Spleen (tissue), 7 donors: Measurements from ENCODE around the gene ITGBL1.

ENCODE experiments used
- CTCF ChIP-seq, 11 experiments: fragments of 200-600 bp in 7 of 11; fragments of 450-650 bp in 4 of 11; sonication (generic) in 4 of 11; IDR thresholded peaks in 8 of 11; conservative IDR thresholded peaks in 3 of 11; 1 replicate in 7 of 11; 2 replicates in 4 of 11; pipeline versions ENCODE4 v1.4.0 to v1.8.0; 2016 to 2021; ENCODE audit warnings: antibody characterized with exemption in 11 of 11, inconsistent platforms in 4 of 11, mild to moderate bottlenecking in 1 of 11
- POLR2A ChIP-seq, 3 donors: fragments of 450-650 bp; IDR thresholded peaks; one replicate each; pipeline ENCODE4 v1.5.1; 2017; ENCODE audit warnings: antibody characterized with exemption in 3 of 3, mild to moderate bottlenecking in 1 of 3
- POLR2AphosphoS5 ChIP-seq, 3 donors: sonication (generic); formaldehyde crosslinking; IDR thresholded peaks; one replicate each; pipeline ENCODE4 v1.5.1; 2017; ENCODE audit warnings: antibody characterized with exemption in 3 of 3
- donor health status: DM: no; HTN: no; CAD: no; lungs with moderate emphysema.
- donor health status: DM: no; HTN: no; CAD: no.
- donor health status: DM: no; HTN: no; CAD: no.

- no peak for TF ChIP-seq CTCF (IDR thresholded peaks at IDR 0.05 in 8 of 11, conservative IDR thresholded peaks at IDR 0.05 in 3 of 11)
- TF ChIP-seq POLR2A (IDR thresholded peaks at IDR 0.05), result no peak
- TF ChIP-seq POLR2AphosphoS5 (IDR thresholded peaks at IDR 0.05), result no peak
Measured at GRCh38 chr13:101755228-101755887, 302.9 kb downstream of the ITGBL1 start.
